HG02642 (cell line): ENCODE measurements around the gene CDK5R1.

ENCODE experiments used
- ATAC-seq: cut with Tn5 transposase; IDR thresholded peaks from one replicate; pipeline ENCODE4 v1.9.1; 2021; ENCODE audit warnings: mild to moderate bottlenecking; ENCODE audit not compliant: unreplicated experiment, poor library complexity

Gene CDK5R1

GRCh38 chr17:32536736-32537643 lies 50.2 kb downstream of the CDK5R1 start:
- no peak for ATAC-seq
